Eye (tissue), 1 donor: Measurements from ENCODE around the gene HS3ST4.
"Not testable (repeated sequence)": the region's sequence is repeated elsewhere in the genome, so short reads cannot be mapped to it uniquely, and the experiment has no call there.

ENCODE experiments used
- DNase-seq: peaks from one replicate; pipeline ENCODE4 v3.0.0-alpha.2; 2015

Gene HS3ST4

DNA sequence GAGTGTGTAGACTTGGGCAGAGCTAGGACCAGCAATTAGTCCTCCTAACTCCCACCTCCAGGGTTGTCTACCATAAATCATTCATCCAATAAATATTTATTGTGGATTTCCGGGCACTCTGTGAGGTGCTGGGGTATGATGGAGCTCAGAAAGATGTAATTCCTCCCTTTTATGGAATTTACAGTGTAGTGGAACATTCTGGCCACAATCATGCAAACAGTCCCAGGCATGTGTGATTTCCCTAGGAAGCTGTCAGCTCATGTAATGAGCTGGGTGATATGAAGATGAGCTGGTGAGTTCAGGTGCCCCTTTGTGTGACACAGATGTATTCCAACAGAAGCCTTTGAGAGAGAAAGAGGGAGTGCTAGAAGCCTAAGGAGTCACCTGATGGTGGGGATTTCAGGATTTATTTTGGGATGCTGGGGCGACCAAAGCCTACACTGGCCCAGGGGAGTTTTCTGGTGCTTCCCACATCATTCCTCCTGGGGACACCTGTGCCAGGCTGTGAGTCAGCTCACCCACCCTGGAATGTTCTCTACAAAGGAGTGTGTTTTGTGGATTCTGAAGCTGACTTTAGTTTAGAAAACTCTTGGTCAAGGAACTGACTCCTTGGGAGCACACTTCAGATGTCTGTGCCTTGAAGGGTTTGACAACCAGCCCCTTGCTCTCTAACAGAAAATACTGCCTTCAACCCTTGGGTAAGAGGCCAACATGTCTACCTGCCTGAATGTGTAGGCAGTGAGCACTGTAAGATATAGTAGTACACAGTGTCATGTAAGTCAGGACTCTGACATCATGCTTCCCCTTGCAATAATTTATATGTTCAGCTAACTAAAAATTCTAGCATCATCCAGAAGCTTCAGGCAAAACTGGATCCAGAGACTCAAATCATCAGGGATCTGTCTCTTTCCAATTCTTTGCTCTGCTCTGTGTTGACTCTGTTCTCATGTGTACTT is 42.9 kb downstream of the HS3ST4 start:
- DNase-seq = no peak

DNA sequence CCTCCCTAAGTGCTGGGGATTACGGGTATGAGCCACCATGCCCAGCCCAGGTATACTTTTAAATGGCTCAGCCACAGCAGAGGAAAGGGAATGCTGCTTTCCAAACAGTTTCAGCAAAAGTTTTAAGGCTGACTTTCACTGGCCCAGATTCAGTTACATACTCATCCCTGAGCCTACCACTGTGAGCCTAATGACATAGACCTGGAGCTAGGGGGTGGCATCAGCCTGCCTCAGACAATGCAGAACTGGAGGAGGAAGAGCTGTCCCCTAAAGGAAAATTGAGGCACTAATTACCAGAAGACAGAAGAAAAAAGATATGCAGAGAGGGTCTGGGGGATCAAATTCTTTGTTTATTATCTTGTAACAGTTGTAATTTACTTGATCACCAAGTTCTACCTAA is 43.9 kb downstream of the HS3ST4 start:
- no peak for DNase-seq

DNA sequence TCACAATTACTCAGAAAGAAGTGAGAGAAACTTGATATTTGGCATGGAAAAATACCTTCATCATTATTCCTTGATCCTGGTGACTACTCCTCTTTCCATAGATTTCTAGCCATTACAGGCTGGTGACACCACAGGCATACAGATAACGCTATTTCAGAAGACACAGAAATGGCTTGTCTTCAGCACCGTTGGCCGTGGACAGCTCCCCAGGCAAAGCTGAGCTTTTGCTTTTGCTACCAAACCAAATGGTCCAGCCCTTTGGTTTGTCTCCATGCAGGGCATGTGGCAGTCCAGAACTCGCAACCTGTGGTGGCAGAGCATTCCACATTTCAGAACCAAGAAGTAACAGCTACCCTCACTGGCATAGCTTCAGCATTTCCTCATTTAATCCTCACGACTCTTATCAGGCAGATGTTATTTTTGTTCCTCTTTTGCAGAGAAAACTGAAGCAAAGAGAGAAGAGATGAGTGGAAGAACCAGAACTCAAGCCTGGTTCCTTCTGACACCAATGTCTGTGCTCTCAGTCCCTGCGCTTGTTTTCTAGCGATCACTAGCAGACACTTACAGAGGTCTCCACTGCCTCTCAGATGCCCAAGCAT is 55.5 kb downstream of the HS3ST4 start:
- peak; percentile 59 for DNase-seq

DNA sequence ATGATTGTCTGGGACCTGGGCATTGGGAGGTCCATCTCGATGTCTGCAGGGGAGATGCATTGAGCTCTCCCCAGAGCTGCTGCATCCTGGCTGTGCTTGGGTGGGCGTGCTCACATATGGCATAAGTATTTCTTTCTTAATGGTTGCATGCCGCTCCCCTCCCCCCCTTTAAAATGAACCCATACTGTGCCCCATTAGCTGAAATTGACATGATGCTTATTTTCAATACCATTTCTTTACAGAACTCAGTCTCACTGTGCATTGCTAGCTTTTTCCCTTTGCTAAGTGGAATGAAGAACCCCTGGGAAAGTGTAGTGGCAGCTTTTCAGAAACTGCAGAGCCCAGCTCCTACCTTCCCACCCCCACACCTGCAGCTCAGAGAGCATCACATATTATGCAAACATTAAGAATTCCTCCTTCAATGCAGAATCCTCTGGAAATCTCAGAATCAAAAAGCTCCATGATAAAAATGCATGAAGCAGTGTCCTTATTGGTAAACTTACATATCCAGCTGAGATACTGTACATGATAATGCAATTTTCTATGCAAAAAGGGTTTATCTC is 56.4 kb downstream of the HS3ST4 start:
- DNase-seq = no peak

DNA sequence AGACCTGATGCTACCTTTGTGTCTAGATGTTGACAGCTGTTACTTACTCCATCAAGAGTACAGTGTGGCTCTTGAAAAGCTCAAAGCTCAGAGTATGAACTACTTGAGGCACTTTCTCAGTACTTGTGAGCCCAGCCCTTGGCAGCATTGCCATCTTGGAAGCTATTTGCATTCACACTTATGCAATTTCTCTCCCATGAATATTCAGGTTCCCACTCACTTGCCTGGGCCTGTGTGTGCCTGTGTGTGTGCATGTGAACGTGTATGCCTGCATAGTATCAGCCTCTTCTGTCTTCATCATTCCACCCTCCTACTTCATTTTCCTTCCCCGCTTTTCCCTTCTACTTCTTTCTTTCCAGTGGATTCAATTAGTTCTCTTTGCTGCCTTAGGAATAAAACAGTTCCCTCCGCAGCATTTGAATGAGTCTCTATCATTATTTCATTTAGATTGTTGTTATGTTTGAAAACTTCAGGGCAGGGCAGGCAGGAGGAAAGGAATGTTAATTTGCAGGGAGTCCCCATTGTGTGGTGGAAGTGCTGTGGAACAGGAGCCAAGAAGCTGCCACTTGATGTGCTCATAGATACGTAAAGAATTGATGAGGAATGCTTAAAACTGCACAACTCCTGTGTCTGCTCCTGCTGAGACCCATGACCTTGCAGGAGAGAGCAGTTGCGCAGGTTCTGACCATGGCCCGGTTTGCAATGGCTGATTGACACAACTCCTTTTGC is 58.9 kb downstream of the HS3ST4 start:
- no peak for DNase-seq

DNA sequence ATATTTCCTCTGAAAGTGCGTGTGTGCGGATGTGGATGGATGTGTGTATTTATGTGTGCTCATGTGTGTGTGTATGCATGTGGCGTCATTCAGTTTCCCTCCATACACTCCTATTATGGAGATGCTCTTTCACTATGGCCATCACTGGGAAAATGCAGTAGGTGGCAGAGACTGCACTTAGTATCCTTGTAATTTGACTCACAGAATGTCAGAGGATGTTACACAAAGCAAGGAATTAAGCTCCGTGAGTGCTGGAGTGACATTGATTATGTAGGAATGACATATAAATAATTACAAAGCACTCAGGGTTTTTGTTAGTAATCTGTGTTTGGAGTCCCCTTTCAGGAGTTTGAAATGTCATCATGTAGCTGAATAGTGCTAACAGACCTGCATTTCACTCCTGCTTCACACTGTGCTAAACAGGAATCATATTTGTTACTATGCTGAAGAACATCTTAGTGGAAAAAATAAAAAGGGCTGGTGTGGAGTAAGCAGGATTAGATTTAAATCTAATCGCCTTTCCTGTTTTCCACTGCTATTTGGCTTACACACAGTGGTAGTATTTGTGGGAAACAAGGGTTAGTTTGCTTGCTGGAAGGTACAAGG is 59.6 kb downstream of the HS3ST4 start:
- peak; percentile 47 for DNase-seq

DNA sequence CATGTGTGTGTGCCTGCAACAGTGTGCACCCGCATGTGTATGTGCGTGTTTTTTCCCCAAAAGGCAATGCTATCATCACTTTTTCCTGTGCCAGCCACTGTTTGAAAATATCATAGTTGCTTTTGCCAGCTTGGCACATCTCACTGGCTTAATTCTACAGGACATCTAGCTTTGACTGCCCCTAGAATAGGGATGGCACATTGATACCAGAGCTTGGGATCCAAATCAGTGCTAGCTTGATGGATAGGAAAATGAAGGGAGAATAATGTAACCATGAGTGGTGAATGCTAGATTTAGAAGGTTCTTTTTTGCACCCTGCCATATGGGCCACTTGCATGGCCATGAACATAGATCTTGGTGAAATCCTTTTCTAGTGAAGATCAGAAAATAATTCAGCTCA is 72.7 kb downstream of the HS3ST4 start:
- no peak for DNase-seq

DNA sequence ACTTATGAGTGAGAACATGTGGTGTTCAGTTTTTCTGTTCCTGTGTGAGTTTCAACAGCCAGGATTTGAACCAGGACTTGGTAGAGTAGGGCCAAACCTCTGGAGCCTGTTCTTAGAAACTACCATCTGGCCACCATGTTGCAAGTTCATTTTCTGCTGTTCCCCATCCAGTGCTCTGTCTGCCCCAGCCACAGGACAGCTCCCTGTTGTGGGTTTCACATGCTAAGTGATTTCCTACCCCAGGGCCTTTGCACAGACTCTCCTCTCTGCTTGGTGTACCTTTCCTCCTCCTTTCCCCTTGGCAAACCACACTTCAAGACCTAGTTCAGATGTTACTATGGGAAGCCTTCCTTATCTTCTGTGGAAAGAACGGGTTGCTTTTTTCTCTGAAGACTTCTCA is 79.5 kb downstream of the HS3ST4 start:
- DNase-seq = no peak

DNA sequence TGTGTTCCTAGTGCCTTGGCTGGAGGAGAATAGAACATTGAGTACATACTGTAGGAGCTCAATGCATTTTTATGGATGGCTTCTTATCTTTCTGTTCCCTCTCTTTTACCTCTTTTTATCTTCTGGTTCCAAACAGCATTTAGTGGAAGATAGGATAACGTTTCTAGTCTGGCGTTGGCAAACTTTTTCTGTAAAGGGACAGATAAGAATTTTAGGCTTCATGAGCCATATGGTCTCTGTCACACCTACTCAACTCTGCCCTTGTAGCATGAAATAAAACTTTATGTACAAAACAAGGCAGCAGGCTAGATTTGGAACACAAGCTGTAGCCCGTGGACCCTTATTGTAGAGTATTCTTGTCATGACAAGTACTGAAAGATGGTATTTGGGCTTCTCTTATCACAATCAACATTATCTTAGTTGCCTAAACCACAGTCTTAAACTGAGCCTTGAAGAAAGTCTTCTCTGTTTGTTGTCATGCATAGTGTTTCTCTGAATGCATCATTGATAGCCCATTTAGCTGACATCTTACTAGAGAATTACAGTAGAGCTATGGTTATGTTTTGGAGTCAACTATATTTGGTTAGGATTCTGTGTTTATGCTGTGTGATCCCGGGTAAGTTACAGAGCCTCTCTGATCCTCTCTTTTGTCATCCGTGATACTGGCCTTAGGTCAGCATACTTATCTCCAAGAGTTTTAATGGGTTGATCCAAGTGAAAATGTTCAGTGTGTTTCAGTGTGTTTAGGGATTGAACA is 80.2 kb downstream of the HS3ST4 start:
- DNase-seq = no peak

DNA sequence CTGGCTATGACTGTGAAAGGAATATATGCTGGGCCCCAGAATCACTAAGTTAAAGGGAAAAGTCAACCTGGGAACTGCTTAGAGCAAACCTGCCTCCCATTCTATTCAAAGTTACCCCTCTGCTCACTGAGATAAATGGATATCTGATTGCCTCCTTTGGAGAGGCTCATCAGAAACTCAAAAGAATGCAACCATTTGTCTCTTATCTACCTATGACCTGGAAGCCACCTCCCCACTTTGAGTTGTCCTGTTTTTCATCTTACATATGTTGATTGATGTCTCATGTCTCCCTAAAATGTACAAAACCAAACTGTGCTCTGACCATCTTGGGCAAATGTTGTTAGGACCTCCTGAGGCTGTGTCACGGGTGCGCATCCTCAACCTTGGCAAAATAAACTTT is 84.5 kb downstream of the HS3ST4 start:
- not testable (repeated sequence) for DNase-seq

DNA sequence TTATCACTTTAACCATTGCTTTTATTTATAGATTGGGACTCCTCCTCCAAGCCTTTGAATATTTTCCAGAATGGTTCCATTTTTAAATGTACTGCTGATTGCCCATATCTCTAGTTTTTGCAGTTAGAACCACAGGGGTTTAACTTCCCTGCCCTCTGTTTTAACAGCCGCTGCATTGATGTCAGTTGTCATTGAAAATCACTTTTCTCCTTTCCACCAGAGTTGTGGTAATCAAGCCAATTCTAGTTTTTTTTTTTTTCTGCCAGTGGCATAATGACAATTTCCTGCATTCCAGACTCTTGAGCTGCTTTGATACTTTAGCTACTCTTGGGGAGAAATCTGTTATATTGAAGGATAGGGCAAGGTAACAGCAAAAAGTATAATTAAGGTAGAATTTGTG is 91.5 kb downstream of the HS3ST4 start:
- no peak for DNase-seq

DNA sequence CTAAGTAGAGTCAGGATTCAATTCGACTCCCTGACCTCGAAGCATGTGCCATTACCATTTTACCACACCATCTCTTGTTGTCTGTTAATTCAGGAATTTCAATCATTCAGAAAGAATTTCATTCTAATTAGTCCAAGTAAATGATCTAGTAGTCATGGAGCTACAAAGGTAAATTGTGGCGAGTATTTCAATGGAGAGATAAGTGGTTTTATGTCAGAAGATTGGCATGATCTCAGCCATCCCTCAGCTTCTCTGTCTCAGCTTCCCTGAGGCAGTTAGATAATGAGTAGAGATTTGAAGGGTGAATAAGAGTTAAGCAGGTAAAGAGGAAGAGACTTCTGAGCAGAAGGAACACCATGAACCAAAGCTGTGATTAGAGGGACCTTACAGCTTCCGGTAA is 93.6 kb downstream of the HS3ST4 start:
- DNase-seq = no peak

DNA sequence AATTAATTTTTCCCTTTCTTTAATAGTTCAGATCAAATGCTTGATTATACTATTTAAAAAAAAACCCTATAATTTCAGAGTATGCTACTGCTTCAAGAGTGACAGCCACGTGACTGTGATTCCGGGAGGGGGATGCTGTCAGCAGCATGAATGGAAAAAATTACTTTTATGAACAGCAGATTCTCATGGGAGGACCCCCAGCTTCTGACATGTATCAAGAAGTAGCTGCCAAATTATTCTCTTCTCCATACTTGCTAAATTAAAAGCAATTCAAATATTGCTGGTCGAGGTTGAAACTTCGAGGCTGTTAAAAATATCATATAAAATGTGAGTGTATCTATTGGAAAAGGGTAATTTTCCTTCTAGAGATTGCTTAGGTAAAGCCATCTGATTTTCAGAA is 95.0 kb downstream of the HS3ST4 start:
- no peak for DNase-seq

DNA sequence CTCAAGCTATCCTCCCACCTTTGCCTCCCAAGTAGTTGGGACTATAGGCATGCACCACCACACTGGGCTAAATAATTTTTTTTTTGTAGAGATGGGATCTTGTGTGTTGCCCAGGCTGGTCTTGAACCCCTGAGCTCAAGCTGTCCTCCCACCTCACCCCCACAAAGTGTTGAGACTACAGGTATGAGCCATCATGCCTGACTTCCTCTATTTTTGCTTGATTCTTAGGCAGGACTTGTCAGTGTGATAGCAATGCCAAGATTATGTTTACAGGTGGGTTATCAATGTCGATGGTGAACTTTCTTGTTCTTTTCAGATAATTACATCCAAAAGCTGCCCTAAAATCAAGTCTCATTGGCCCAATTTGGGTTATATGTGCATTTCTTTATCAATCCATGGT is 96.9 kb downstream of the HS3ST4 start:
- no peak for DNase-seq

DNA sequence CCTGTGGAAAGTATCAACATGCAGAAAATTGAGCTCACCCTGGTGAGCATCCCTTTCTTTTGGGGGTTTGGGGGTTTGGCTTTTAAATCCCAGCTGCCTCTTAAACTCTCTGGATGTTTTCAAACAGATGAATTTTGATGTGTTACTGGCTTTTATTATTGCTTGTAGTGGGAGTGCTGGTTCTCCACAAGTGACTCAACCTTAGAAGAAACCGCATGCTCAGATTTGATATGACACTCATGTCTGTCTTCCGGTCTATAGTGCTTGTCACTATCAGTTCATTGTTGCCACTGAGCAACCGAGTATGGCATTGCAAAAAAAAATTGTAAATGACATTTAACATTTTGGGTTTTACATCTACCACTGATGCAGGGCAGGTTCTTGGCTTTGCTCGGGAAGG is 104.5 kb downstream of the HS3ST4 start:
- no peak for DNase-seq

DNA sequence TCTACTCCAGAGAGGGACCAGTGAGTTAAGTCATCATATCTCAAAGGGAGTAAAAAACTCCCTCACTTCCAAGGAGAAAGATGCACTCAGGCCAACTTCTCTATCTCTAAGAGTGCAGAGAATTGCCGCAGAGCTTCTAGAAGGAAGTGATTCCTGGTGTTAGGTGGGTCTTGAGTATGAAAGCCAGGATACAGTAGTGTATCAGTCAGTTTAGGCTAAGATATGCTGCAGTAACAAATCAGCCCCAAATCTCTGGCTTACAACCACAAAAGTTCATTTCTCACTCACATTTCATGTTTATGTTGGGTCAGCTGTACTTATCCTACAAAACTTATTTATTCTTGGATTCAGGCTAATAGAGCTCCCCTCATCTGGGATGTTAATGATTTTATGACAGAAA is 106.3 kb downstream of the HS3ST4 start:
- DNase-seq = no peak

DNA sequence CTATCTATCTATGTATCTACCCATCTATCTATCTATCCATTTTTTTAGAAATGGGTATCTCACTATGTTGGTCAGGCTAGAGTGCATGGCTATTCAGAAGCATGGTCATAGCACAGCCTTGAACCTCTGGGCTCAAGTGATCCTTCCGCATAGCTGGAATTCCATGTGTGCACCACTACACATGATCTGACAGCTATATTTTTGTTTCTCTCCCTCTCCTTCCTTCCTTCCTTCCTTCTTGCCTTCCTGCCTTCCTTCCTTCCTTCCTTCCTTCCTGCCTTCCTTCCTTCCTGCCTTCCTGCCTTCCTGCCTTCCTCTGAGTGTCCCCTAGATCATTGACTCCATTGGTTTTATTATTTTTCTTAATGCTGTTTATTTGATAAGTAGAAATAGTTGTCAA is 108.1 kb downstream of the HS3ST4 start:
- DNase-seq = no peak

DNA sequence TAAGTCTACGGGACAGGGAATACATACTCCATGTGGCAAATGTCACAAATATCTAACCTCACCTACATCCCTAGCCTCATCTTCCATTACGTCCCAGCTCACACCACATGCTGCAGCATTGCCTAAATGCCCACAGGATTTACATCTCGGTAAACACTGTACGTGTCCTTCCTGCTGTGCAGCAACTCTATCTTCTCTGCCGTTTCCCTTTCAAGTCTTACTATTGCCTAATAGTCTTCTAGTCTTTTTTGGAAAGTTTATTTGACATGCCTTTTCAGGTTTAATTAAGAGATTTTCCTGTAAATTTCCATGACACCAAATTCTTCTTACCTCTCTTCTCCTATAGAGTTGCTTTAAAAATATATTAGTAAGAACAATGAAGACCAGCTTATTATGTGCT is 120.5 kb downstream of the HS3ST4 start:
- DNase-seq = no peak

DNA sequence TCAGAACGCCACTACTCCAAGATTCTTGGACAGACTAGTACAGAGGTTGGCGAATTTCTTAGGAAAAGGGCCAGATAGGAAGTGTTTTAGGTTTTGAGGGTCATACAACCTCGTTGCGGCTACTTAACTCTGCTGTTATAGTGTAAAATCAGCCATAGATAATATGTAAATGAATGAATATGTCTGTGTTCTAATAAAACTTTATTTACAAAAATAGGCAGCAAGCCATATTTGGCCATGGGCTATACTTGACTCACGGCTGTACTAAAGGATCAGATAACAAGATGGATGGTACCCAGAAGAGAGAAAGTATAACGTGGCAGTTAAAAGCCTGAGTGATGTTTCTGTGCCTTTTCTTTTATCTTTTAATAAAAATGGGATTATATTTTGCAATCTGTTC is 125.5 kb downstream of the HS3ST4 start:
- DNase-seq = no peak

DNA sequence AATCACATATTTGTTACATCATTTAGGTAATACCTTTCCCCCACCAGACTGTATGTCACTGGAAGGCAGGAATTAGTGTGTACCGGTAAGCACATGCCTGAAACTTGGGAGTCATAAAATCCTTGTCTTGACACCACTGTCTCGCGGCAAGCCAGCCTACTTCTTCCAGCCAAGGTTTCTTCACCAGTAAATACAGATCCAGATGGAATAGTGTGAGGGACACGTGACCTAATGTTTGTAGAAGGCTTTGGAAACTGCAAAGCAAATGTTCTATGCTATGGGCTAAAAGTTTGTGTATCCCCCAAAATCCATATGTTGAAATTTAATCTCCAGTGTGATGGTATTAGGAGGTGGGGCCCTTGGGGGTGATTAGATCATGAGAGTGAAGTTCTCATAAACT is 126.1 kb downstream of the HS3ST4 start:
- no peak for DNase-seq

DNA sequence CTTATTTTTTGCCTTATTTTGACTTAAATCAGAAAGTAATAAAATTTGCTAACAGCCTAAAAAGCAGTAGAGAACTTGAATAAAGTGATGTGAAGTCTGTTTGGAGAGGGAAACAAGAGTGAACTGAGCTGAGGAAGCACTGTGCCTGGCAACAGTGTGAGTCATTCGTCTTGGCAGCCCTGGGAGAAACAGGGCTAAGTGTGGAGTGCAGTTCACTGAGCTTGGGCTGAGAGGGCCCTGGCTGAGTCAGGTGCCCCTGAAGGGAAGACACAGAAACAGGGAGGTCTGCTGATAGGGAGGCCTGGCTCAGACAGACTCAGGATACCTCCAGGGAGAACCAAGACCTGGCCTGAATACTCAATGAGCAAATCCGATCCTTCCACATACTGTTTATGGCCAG is 132.1 kb downstream of the HS3ST4 start:
- no peak for DNase-seq

DNA sequence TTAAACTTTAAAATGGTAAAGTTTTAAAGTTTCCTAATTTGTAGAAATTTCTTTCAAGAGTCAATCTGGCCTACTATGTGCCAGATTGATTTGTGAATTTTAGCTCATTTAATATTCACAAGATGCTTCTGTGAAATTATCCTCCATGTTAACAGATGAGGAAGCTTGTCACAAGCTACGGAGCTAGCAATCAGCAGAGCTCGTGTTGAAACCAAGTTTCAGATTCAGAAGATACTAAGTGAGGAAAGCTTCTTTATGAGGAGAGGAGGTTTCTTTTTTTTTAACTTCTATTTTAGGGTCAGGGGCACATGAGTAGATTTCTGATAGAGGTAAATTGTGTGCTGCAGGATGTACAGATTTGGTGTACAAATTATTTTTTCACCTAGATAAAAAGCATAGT is 135.9 kb downstream of the HS3ST4 start:
- DNase-seq = no peak
